GM19043 (cell line): Measurements from ENCODE around the gene MRPS15.
A peak's percentile ranks its signal among the peaks of the same experiment; 100 is the strongest.
"Not testable (repeated sequence)": the region's sequence is repeated elsewhere in the genome, so short reads cannot be mapped to it uniquely, and the experiment has no call there.

Experiments used
- ATAC-seq: cut with Tn5 transposase; IDR thresholded peaks from one replicate; pipeline ENCODE4 v1.9.1; 2021; ENCODE audit warnings: low read depth; ENCODE audit not compliant: unreplicated experiment

Gene MRPS15

GRCh38 chr1:36463803-36464604 is at the start of gene MRPS15:
MRPS15 (minus strand) TSS chr1:36464384; CDS start chr1:36464275, 109 bp downstream.
- ATAC-seq: peak; percentile 95

GRCh38 chr1:36512842-36513241 is 48.7 kb upstream of the MRPS15 start:
- ATAC-seq: no peak

- no peak for ATAC-seq
Observed at GRCh38 chr1:36511804-36512798, 47.9 kb upstream of the MRPS15 start.

GRCh38 chr1:36511220-36511619 is 47.0 kb upstream of the MRPS15 start:
- ATAC-seq: not testable (repeated sequence)

GRCh38 chr1:36510418-36510817 is 46.2 kb upstream of the MRPS15 start:
- no peak for ATAC-seq

GRCh38 chr1:36508257-36508656 is 44.1 kb upstream of the MRPS15 start:
- no peak for ATAC-seq

- ATAC-seq: no peak
Observed at GRCh38 chr1:36506276-36506920, 42.2 kb upstream of the MRPS15 start.

- ATAC-seq: no peak
Observed at GRCh38 chr1:36503733-36504132, 39.5 kb upstream of the MRPS15 start.

- ATAC-seq: no peak
Observed at GRCh38 chr1:36503159-36503558, 39.0 kb upstream of the MRPS15 start.

- ATAC-seq: no peak
Observed at GRCh38 chr1:36502616-36503015, 38.4 kb upstream of the MRPS15 start.

- not testable (repeated sequence) for ATAC-seq
Observed at GRCh38 chr1:36501911-36502310, 37.7 kb upstream of the MRPS15 start.

- ATAC-seq: no peak
Observed at GRCh38 chr1:36497207-36497606, 33.0 kb upstream of the MRPS15 start.

- no peak for ATAC-seq
Observed at GRCh38 chr1:36494971-36495370, 30.8 kb upstream of the MRPS15 start.

GRCh38 chr1:36493524-36493923 is 29.3 kb upstream of the MRPS15 start:
- ATAC-seq: no peak

GRCh38 chr1:36492491-36492890 is 28.3 kb upstream of the MRPS15 start:
- no peak for ATAC-seq

- ATAC-seq: not testable (repeated sequence)
Observed at GRCh38 chr1:36489258-36490051, 25.3 kb upstream of the MRPS15 start.

- no peak for ATAC-seq
Observed at GRCh38 chr1:36487906-36488305, 23.7 kb upstream of the MRPS15 start.

GRCh38 chr1:36487336-36487725 is 23.1 kb upstream of the MRPS15 start:
- ATAC-seq: not testable (repeated sequence)

GRCh38 chr1:36486439-36487335 is 22.5 kb upstream of the MRPS15 start:
- no peak for ATAC-seq
